Trophoblast cell (in vitro differentiated cells and primary cell): ENCODE measurements around the gene MACROH2A2.
A peak's percentile ranks its signal among the peaks of the same experiment; 100 is the strongest.

Experiments used
- DNase-seq, 2 donors: peaks; one replicate each; pipeline ENCODE4 v3.0.0-alpha.2; 2016
- H2AFZ ChIP-seq: 2 replicates; pipeline ENCODE4 v1.6.1; 2013; ENCODE audit warnings: low read length, moderate library complexity, mild to moderate bottlenecking; ENCODE audit not compliant: insufficient read depth, poor library complexity
- H2AK5ac ChIP-seq: 2 replicates; pipeline ENCODE4 v1.6.1; 2013; ENCODE audit warnings: mild to moderate bottlenecking, low read length
- H2BK120ac ChIP-seq: 2 replicates; pipeline ENCODE4 v1.6.1; 2013; ENCODE audit warnings: low read length, mild to moderate bottlenecking, moderate library complexity; ENCODE audit not compliant: insufficient read depth, poor library complexity
- H2BK12ac ChIP-seq: 2 replicates; pipeline ENCODE4 v1.6.1; 2013; ENCODE audit warnings: mild to moderate bottlenecking, low read length, moderate library complexity
- H2BK5ac ChIP-seq: 2 replicates; pipeline ENCODE4 v1.6.1; 2013; ENCODE audit warnings: low read length, low read depth, moderate library complexity, mild to moderate bottlenecking; ENCODE audit not compliant: poor library complexity
- H3K14ac ChIP-seq: 2 replicates; pipeline ENCODE4 v1.6.1; 2013; ENCODE audit warnings: mild to moderate bottlenecking, low read length
- H3K18ac ChIP-seq: 2 replicates; pipeline ENCODE4 v1.6.1; 2013; ENCODE audit warnings: mild to moderate bottlenecking, low read length
- H3K23ac ChIP-seq: 2 replicates; pipeline ENCODE4 v1.6.1; 2013; ENCODE audit warnings: low read length
- H3K27ac ChIP-seq: 2 replicates; pipeline ENCODE4 v1.5.1; 2013; ENCODE audit warnings: low read depth, mild to moderate bottlenecking, inconsistent platforms, low read length, moderate library complexity
- H3K27me3 ChIP-seq: 2 replicates; pipeline ENCODE4 v1.6.1; 2013; ENCODE audit warnings: inconsistent platforms, mild to moderate bottlenecking, low read length, moderate library complexity; ENCODE audit not compliant: insufficient read depth
- H3K36me3 ChIP-seq, 2 experiments: 1 replicate in 1 of 2; 2 replicates in 1 of 2; pipeline ENCODE4 v1.6.1; 2013; ENCODE audit warnings: low read length in 2 of 2, mild to moderate bottlenecking in 2 of 2, moderate library complexity in 1 of 2; ENCODE audit not compliant: insufficient read depth in 2 of 2, control insufficient read depth in 1 of 2
- H3K4ac ChIP-seq: 2 replicates; pipeline ENCODE4 v1.6.1; 2013; ENCODE audit warnings: low read depth, mild to moderate bottlenecking, low read length, moderate library complexity
- H3K4me1 ChIP-seq, 2 experiments: 1 replicate in 1 of 2; 2 replicates in 1 of 2; pipeline ENCODE4 v1.6.1; 2013; ENCODE audit warnings: low read length in 2 of 2, mild to moderate bottlenecking in 2 of 2, moderate library complexity in 1 of 2; ENCODE audit not compliant: insufficient read depth in 2 of 2, control insufficient read depth in 1 of 2
- H3K4me2 ChIP-seq: 2 replicates; pipeline ENCODE4 v1.6.1; 2013; ENCODE audit warnings: inconsistent platforms, mild to moderate bottlenecking, low read length, moderate library complexity
- H3K4me3 ChIP-seq: 2 replicates; pipeline ENCODE4 v1.5.1; 2013; ENCODE audit warnings: mild to moderate bottlenecking, low read depth, low read length, inconsistent platforms
- H3K79me1 ChIP-seq: one replicate; pipeline ENCODE4 v1.6.1; 2013; ENCODE audit warnings: low read length
- H3K79me2 ChIP-seq: 2 replicates; pipeline ENCODE4 v1.6.1; 2013; ENCODE audit warnings: low read length, mild to moderate bottlenecking; ENCODE audit not compliant: control insufficient read depth, insufficient read depth, poor library complexity
- H3K9ac ChIP-seq: 2 replicates; pipeline ENCODE4 v1.6.1; 2013; ENCODE audit warnings: mild to moderate bottlenecking, low read length
- H3K9me3 ChIP-seq: 2 replicates; pipeline ENCODE4 v1.6.1; 2013; ENCODE audit warnings: low read depth, mild to moderate bottlenecking, control low read depth, inconsistent platforms, low read length; ENCODE audit not compliant: insufficient read depth
- H4K12ac ChIP-seq: 2 replicates; pipeline ENCODE4 v1.6.1; 2013; ENCODE audit warnings: low read depth, mild to moderate bottlenecking, low read length, moderate library complexity
- H4K8ac ChIP-seq: 2 replicates; pipeline ENCODE4 v1.6.1; 2013; ENCODE audit warnings: low read depth, mild to moderate bottlenecking, low read length, moderate library complexity
- H4K91ac ChIP-seq: one replicate; pipeline ENCODE4 v1.6.1; 2013; ENCODE audit warnings: low read depth, mild to moderate bottlenecking, low read length, moderate library complexity
- WGBS: extraction: QIAGEN DNeasy Blood & Tissue Kit; methylation state at CpG from one replicate; pipeline ENCODE4 v1.1.7; 2013; ENCODE audit warnings: missing lambda C conversion rate; ENCODE audit not compliant: insufficient read length, insufficient coverage; ENCODE audit errors: extremely low coverage; 5-methylcytosine and 5-hydroxymethylcytosine counted together

The MACROH2A2 gene

DNA sequence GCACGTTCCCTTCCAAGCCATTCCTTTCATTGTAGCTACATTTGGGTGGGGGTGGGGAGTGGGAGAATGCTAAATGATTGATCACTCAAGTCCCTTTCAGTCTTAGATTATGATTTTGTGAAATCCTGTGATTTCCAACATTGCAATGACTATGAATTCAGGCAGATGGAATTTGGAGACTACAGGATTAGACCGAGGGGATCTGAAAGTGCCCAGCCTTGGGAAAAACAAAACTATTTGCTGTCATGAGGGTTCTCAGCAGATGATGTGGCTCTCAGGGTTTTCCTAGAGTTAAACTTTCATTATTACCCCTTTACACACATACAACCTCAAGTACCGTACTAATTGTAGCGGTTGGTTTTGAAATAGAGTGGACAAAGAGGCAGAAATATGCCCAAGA is 4.7 kb downstream of the MACROH2A2 start:
- Histone ChIP-seq H4K8ac (no peak overlapping the region), H2BK12ac (no peak overlapping the region), H2AFZ (no peak overlapping the region), H3K36me3 (no peaks in the 10 kb centered on the region), H4K12ac (no peak overlapping the region), H2AK5ac (no peak overlapping the region), H3K27me3 (peaks cover 13% of the 10 kb centered on the region), H3K23ac (no peak overlapping the region), H3K79me1 (peaks cover 6% of the 10 kb centered on the region), H2BK5ac (no peak overlapping the region), H3K4me1 (no peaks in the 10 kb centered on the region), H3K27ac (no peak overlapping the region), H4K91ac (no peak overlapping the region), H2BK120ac (no peak overlapping the region), H3K9me3 (peaks cover 4% of the 10 kb centered on the region), H3K14ac (no peak overlapping the region), H3K18ac (no peak overlapping the region), H3K4me3 (no peak overlapping the region), H3K79me2 (peaks cover 3% of the 10 kb centered on the region), H3K4ac (no peak overlapping the region), H3K4me2 (no peak overlapping the region), H3K9ac (no peak overlapping the region)
- no CpG with 5 or more reads among the region's 4 CpGs for WGBS
- DNase-seq, result peak; percentile 3 to 26

DNA sequence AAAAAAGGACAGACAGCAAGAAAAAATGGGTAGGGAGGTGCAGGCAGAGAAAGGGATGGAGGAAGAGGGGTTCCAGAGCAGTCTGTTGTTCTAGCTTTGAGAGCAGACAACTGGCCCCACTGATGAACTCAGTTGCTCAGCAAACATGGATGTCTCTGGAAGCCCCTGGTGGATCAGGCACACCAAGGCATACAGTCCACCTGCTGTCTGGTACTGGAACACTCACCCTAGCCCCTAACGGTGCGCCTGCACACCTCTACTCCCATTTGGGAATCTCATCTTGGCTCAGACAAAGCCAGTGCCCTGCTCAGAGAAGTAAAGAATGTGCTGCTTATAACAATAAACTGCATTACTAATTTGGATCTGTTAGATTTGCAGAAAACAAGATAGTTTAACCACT is 7.7 kb downstream of the MACROH2A2 start:
- H2BK120ac ChIP-seq, result no peak overlapping the region
- no peak overlapping the region for H3K4me3 ChIP-seq
- no peak overlapping the region for H2BK5ac ChIP-seq
- H3K18ac ChIP-seq, result no peak overlapping the region
- no CpG with 5 or more reads among the region's 2 CpGs for WGBS
- H3K4ac ChIP-seq, result no peak overlapping the region
- H3K23ac ChIP-seq, result no peak overlapping the region
- no peaks in the 10 kb centered on the region for H3K79me1 ChIP-seq
- no peak overlapping the region for H3K14ac ChIP-seq
- no peak overlapping the region for H2AFZ ChIP-seq
- H3K9me3 ChIP-seq, result peaks cover 2% of the 10 kb centered on the region
- H4K12ac ChIP-seq, result no peak overlapping the region
- H3K36me3 ChIP-seq, result no peaks in the 10 kb centered on the region
- H2AK5ac ChIP-seq, result no peak overlapping the region
- H3K9ac ChIP-seq, result no peak overlapping the region
- no peaks in the 10 kb centered on the region for H3K27me3 ChIP-seq
- no peaks in the 10 kb centered on the region for H3K79me2 ChIP-seq
- H3K4me1 ChIP-seq, result no peaks in the 10 kb centered on the region
- H4K91ac ChIP-seq, result no peak overlapping the region
- no peak overlapping the region for H2BK12ac ChIP-seq
- no peak overlapping the region for H4K8ac ChIP-seq
- H3K27ac ChIP-seq, result no peak overlapping the region
- no peak overlapping the region for H3K4me2 ChIP-seq
- DNase-seq, result no peak

DNA sequence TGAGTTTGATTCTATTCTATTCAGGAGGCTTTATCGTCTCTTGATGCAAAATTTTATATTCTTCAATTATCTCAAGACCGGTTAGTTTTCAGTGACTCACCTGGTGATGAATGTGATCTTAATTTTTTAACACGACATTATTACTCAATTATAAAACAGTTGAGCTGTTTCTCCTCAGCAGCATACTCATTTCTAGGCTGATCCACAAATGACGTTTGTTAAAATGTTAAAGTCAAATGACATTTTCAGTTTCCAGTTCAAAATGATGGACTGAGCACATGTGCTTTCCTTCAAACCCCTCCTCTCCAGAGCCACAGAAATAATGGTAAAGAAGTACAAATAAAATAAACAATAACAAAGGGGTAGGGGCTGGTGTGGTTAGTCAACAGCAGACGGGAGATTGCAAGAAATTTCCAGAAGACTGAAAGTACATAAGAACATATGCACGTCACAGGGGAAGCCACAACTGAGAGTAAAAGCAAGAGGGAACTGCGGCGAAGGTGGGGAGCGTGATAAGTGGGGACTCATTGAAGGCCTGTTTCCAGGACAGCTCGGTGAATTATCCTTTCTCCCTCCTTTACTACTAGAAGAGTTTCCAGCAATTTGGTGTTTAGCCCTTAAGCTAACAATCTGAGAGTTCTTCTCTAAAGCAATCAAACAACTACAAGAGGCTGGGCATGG is 10.9 kb downstream of the MACROH2A2 start:
- no peak overlapping the region for H4K12ac ChIP-seq
- H3K4me2 ChIP-seq, result no peak overlapping the region
- H3K4me1 ChIP-seq, result no peaks in the 10 kb centered on the region
- WGBS, result no CpG with 5 or more reads among the region's 10 CpGs
- no peak overlapping the region for H3K18ac ChIP-seq
- no peak overlapping the region for H2AFZ ChIP-seq
- H3K79me1 ChIP-seq, result no peaks in the 10 kb centered on the region
- no peak overlapping the region for H3K4me3 ChIP-seq
- H3K14ac ChIP-seq, result no peak overlapping the region
- no peak overlapping the region for H3K23ac ChIP-seq
- no peak overlapping the region for H3K27ac ChIP-seq
- no peak overlapping the region for H2AK5ac ChIP-seq
- H3K9ac ChIP-seq, result no peak overlapping the region
- H3K4ac ChIP-seq, result no peak overlapping the region
- H2BK120ac ChIP-seq, result no peak overlapping the region
- no peak overlapping the region for H4K91ac ChIP-seq
- no peaks in the 10 kb centered on the region for H3K79me2 ChIP-seq
- DNase-seq, result no peak
- no peak overlapping the region for H2BK12ac ChIP-seq
- no peak overlapping the region for H4K8ac ChIP-seq
- no peak overlapping the region for H2BK5ac ChIP-seq
- H3K9me3 ChIP-seq, result peaks cover 2% of the 10 kb centered on the region
- H3K36me3 ChIP-seq, result no peaks in the 10 kb centered on the region
- H3K27me3 ChIP-seq, result no peaks in the 10 kb centered on the region

DNA sequence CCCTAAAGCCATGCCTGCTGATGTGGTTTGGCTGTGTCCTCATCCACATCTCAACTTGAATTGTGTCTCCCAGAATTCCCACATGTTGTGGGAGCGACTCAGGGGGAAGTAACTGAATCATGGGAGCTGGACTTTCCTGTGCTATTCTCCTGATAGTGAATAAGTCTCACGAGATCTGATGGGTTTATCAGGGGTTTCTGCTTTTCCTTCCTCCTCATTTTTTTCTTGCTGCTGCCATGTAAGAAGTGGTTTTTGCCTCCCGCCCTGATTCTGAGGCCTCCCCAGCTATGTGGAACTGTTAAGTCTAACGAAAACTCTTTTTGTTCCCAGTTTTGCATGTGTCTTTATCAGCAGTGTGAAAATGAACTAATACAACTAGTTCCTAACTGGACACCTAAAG is 11.8 kb downstream of the MACROH2A2 start:
- Histone ChIP-seq H3K14ac (no peak overlapping the region), H3K9me3 (peaks cover 2% of the 10 kb centered on the region), H4K8ac (no peak overlapping the region), H4K12ac (no peak overlapping the region), H3K4ac (no peak overlapping the region), H2BK12ac (no peak overlapping the region), H2BK120ac (no peak overlapping the region), H3K4me1 (no peaks in the 10 kb centered on the region), H3K27ac (no peak overlapping the region), H3K23ac (no peak overlapping the region), H3K4me3 (no peak overlapping the region), H2BK5ac (no peak overlapping the region), H3K79me1 (no peaks in the 10 kb centered on the region), H3K27me3 (no peaks in the 10 kb centered on the region), H3K9ac (no peak overlapping the region), H2AK5ac (no peak overlapping the region), H3K18ac (no peak overlapping the region), H3K79me2 (no peaks in the 10 kb centered on the region), H3K4me2 (no peak overlapping the region), H2AFZ (no peak overlapping the region), H3K36me3 (no peaks in the 10 kb centered on the region), H4K91ac (no peak overlapping the region)
- no CpG with 5 or more reads among the region's 4 CpGs for WGBS
- DNase-seq, result no peak
